SW 1271 (cell line): ENCODE results near the gene CHMP6.
A peak's percentile ranks its signal among the peaks of the same experiment; 100 is the strongest.

ENCODE experiments used
- DNase-seq, 2 experiments: peaks; one replicate each; lab custom pipeline; 2025; lab: John Stamatoyannopoulos, UW

CHMP6 gene

GRCh38 chr17:81030741-81031565 is 39.3 kb downstream of the CHMP6 start:
- DNase-seq = no peak

DNA sequence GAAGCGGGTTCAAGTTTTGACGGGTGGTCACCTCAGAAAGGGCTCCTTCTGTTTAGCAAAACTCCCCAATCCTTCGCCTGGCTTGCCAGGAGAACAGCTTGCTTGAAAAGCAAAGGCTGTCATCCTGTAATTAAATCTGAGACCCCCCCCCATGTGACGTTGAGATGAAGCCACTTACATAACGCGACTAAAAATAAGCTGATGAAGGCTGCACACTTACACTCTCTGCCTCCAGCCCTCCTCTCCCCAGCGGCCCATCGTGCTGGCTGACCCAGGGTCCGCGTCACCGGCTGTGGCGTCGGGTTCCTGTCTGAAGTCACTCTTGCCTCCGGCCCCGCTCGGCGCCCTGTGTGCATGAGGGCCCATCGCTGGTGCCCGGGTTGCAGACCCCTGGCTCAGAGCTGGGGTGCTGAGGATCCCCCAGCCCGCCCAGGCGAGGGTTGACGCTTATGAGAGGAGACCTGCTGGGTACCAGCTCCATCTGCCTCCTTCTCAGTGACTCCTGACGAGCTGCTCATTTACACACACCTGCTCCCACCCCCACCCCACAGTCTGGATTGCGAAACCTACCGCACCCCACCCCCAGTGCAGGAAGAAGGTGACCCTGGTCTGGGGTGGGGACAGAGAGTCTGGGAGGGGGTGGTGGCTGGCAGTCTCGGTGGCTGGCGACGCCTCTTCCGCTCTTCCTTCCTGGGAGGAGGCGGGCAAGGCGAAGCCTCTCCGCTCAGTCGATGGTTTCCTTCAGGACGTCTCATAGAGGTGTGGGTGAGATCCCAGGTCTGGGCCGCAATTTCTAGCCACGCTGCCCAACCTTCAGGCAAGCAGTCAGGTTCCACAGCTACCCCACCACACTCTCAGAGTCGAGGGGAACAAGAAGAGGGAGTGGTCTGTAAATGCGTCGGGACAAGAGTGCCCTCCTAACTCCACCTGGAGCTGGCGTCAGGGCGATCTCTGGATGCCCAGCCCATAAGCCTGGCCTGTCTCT is 40.2 kb downstream of the CHMP6 start:
- no peak for DNase-seq

- no peak for DNase-seq
These were observed 41.2 kb downstream of the CHMP6 start for GRCh38 chr17:81032641-81033480.

DNA sequence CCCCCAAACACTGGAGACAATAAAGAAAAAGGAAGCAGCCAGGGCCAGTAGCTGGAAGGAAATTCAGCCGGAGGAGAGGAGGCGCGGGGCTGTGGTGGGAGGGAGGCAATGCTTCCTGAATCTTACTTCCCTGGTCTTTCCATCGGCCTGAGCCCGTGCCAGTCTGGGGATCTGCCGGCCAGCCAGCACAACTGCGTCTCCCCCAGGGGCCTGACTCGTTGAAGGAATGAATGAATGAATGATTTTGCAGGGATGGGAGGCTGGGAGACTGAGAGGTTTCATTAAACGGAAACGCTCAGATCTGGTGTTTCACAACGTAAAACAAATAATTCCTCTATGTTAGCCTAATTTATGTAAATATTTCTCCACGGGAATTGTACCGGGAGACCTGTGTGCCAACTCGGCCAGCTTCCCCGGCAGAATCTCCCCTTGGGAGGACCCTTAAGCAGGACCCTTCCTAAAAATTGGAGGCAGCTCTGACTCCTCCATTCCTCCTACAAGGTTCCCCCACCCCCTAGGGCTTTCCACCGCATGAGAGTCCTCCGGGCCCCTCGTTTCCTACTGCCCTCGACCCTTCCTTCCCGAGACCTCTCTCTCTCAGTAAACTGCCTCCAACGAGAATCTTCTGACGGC is 42.0 kb downstream of the CHMP6 start:
- DNase-seq = no peak

DNA sequence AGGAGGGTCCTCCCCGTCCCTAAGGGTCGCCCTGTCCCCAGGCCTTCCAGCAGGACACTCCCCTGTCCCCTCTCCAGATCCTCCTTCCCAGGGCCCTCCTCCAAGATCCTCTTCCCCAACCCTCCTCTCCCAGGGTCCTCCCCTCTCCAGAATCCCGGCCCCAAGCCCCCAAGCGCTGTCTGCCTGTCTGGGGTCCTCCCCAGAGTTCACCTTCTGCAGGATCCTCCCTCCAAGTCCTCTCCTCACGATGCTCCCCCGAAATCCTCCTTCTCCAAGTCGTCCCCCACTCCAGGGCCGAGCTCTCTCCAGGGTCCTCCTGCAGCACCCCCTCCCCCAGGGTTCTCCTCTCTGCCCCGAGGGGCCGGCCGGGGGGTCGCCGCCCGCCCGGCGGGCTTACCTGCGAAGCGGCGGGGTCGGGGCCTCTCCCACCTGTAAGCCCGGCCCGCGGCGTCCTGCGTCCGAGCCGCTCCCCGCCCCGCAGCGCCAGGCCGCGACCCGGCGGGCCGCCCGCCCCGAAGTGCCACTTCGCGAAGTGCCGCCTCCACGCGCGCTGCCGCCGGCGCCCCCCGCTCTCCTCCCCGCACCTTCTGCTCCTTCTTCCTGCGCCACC is 42.6 kb downstream of the CHMP6 start:
- no peak for DNase-seq

- peak; percentile 51 to 90 for DNase-seq
These were observed 43.3 kb downstream of the CHMP6 start, which contains the start of gene BAIAP2 for GRCh38 chr17:81034779-81035520. Gene BAIAP2 (plus strand): TSS chr17:81035151. CDS start chr17:81035255, 104 bp downstream.

DNA sequence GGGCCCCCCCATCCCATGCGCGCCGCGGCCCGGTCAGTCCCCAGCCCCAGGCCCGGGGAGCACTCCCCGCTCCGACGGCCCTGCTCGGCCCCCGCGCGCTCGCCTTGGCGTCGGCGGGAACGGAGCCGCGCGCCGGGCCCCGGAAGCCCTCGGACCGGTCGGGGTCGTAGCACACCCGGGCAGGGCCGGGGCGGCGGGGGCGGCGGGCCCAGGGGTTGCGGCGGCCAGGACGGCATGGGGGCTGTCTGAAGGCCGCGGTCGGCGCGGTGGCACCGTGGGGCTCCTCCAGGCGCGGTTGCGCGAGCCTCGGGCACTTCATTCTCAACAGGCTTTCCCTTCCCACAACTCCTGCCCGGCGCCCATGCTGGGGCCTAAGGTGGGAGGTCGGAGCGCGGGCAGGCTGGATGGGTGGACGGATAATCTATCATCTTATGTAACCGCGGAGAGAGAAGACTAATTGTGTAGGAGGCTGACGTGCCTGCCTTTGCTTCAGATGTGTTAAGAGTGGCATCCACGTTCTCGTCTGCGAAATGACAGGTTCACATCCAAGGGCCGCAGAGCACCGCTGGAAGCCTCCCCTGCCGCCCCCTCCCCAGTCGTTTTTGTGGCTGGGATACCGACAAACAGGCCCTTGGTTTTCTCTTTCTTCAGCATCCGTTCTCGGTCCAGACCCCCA is 44.0 kb downstream of the CHMP6 start:
- no peak for DNase-seq

GRCh38 chr17:81036197-81036941 is 44.7 kb downstream of the CHMP6 start:
- DNase-seq = no peak

GRCh38 chr17:81037026-81037797 is 45.6 kb downstream of the CHMP6 start:
- no peak for DNase-seq

- DNase-seq = no peak
These were observed 46.4 kb downstream of the CHMP6 start for GRCh38 chr17:81037798-81038733.

- no peak for DNase-seq
These were observed 47.5 kb downstream of the CHMP6 start for GRCh38 chr17:81039096-81039495.

DNA sequence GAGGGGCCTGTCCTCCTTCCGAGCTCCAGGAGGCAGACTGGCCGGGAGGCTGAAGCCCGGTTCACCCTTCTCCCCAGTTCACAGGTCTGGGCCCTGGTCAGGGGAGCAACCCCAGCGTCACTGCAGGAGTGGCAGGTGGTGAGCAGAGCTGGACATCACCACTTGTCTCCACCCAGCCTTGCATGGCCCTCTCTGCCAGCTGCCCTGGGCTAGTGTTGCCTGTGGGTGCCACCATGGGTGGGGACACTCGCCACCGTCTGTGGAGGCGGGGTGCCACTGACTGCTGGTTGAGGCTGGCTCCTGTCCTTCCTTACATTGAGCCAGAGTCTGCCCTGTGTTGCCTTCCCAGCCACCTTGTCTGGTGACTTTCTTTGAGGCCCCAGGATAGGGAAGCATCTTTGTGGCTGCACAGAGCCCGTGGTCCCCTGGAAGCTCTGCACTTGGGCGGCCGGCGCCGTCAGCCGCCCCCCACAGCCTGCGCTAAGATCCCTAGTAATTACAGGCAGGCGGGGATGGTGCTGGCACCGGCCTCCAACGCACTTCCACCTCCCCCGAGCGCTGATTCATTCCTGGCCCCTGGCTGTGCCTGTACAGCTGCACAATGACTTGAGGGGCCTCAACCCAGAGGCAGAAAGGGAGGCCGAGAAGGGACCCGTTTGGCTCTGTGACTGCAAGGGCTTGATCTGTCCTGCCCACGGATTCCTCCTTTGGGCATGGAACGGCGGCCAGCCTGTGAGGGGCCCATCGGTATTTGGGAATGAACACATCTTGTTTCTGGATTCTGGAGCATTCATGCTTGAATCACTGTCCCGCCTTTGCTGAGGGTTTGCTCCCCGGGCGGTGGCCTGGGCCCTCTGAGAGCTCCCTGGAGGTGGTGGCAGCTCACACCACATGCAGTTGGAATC is 48.5 kb downstream of the CHMP6 start:
- DNase-seq = no peak

DNA sequence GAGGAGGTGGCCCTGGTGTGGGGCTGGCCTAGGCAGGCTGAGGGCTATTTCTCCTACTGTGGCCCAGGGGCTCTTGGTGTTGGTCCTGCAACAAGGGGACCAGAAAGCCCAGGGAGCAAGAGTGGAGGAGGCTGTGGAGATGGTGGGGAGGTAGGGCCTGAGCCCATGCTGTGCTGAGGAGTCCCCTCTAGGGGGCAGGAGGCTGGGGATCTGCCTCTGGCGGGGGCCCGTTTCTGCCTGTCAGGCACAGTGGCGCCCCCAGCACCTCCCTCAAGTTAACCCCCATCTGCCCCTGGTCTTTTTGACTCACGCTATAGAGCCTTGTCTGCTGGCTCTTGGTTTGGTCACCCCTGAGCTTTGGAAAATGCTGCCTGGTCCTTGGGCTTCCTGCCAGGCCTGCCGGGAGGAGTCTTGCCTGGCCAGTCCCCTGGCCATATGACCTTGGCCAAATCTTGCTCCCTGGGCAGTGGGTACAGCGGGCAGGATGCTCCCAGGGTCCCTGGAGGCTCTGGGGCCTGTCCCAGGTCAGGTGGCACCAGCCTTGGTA is 49.2 kb downstream of the CHMP6 start:
- peak in 1 of 2 experiments; percentile 15 for DNase-seq

DNA sequence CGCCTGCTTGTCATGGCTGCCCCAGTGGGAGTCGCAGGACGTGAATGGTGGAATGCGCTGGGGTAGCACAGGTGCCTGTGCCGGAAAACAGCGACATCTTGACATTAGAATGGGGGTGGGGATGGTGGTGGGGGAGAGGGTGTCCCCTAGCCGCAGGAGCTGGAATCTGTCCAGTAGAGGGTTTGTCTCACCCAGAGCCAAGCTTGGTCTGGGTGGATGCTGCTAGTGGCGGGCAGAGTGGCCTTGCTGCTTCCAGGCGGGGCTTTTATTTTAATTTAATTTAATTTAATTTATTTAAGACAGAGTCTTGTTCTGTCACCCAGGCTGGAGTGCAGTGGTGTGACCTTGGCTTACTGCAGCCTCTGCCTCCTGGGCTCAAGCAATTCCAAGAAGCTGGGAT is 51.0 kb downstream of the CHMP6 start:
- DNase-seq = no peak

GRCh38 chr17:81043319-81043724 is 51.7 kb downstream of the CHMP6 start:
- DNase-seq = no peak
